Heart left ventricle (tissue), 13 donors: Measurements from ENCODE around the gene ECHDC1.

Source experiments
- POLR2A ChIP-seq, 2 donors: fragments of 450-650 bp; IDR thresholded peaks; one replicate each; pipeline ENCODE4 v1.6.1; 2017; ENCODE audit warnings: antibody characterized with exemption in 2 of 2, mild to moderate bottlenecking in 2 of 2, moderate library complexity in 2 of 2
- TF ChIP-seq, protein P1 (sequence below), 12 donors: fragments of 200-600 bp; sonication (generic) in 4 of 12; IDR thresholded peaks; one replicate each; pipeline versions ENCODE4 v1.5.0 to v1.8.0; 2018 to 2022; ENCODE audit warnings: antibody characterized with exemption in 12 of 12, mild to moderate bottlenecking in 5 of 12
- donor health status: ischemic (EF 13 %, LVEDD 7.1; RV severe dilation, severe dysfunction).
- donor health status: DM: no; HTN: yes; CAD: no.
- donor health status: DM: no; HTN: no; CAD: no.
- donor health status: ischemic (EF 25% LVEDD 6.9; RV normal size, moderate dysfunction).
- donor health status: ischemic (EF 25% LVEDD 5.7; RV mildly dilated, moderate dysfunction).
- donor health status: ischemic (EF 35%, LVEDD 5.7; RV mildly dilated, moderate dysfunction).
- donor health status: nonischemic (EF 11% LVEDD 7.7; RV severe dilation, severe dysfunction).
- donor health status: DM: yes; HTN: yes; CAD: no.
- donor health status: PGD.
- donor health status: ischemic (EF 29% LVEDD 5.4; RV normal size, mild dysfunction).
- donor health status: nonischemic (EF 23%, LVEDD 6.1; RV moderate dilation, normal function).

DNA sequence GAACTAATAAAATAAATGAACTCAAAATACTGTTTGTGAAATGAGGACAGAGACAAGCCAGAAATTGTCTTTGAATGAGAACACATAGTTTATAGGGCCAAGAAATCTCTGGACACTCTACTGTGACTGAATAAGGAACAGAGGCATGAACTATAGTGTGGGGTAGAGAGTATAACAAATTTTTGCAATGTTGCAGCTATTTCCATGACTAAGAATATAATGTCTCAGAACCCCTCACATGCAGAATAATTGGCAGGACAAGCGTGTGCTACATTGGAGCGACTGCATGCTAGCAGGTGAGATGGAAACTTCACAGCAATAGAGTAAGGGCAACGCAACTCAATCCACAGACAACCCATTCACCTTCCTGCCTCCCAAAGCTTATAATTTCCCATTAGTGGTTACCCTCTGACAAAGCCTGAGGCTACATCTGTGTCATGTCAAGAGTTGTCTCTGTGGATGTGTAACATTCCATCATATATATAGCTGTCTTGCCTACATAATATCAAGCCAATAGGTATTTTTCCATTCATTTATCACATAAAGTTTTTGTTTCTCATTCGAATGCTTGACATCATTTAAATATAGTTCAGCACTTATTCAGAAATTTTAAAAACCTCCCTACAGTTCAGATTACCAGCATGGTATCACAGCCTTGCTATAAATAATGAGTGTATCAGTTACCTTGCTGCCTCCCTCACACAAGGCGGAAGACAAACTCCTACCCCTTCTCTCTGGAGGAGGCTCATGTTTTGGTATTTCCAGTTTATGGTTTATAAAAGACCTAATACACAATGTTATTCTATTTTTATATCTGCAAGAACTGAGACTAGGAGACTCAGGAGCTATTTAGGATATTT lies 47.9 kb upstream of the ECHDC1 start:
- TF ChIP-seq, protein P1, sequence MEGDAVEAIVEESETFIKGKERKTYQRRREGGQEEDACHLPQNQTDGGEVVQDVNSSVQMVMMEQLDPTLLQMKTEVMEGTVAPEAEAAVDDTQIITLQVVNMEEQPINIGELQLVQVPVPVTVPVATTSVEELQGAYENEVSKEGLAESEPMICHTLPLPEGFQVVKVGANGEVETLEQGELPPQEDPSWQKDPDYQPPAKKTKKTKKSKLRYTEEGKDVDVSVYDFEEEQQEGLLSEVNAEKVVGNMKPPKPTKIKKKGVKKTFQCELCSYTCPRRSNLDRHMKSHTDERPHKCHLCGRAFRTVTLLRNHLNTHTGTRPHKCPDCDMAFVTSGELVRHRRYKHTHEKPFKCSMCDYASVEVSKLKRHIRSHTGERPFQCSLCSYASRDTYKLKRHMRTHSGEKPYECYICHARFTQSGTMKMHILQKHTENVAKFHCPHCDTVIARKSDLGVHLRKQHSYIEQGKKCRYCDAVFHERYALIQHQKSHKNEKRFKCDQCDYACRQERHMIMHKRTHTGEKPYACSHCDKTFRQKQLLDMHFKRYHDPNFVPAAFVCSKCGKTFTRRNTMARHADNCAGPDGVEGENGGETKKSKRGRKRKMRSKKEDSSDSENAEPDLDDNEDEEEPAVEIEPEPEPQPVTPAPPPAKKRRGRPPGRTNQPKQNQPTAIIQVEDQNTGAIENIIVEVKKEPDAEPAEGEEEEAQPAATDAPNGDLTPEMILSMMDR (IDR thresholded peaks at IDR 0.05), result no peak
- TF ChIP-seq POLR2A (IDR thresholded peaks at IDR 0.05), result no peak
